ENCODE data around the gene OR1A2.
A peak's percentile ranks its signal among the peaks of the same experiment; 100 is the strongest.

OR1A2 gene, protein sequence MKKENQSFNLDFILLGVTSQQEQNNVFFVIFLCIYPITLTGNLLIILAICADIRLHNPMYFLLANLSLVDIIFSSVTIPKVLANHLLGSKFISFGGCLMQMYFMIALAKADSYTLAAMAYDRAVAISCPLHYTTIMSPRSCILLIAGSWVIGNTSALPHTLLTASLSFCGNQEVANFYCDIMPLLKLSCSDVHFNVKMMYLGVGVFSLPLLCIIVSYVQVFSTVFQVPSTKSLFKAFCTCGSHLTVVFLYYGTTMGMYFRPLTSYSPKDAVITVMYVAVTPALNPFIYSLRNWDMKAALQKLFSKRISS

DNA sequence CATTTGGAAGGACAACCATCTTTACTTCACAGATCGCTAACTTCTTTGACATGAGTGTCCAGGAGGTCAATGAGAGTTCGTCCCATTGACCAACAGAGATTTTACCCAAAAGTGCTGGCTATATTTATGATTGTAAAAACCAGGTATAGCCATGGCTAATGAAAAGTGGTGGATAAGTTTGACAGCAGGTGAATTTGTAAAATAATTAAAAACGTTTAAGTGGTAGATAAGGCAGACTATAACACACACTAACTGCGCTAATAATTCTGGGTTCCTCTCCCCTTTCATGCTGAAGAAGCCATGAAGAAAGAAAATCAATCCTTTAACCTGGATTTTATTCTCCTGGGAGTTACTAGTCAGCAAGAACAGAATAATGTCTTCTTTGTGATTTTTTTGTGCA is at the start of gene OR1A2:
TSS of gene OR1A2 (plus strand) at position 301 of the 400 bp plus-strand sequence. CDS start at position 301, 0 bp downstream.
- no peak for DNase-seq (ENCODE audit: low spot score)
- TF ChIP-seq, protein P1, sequence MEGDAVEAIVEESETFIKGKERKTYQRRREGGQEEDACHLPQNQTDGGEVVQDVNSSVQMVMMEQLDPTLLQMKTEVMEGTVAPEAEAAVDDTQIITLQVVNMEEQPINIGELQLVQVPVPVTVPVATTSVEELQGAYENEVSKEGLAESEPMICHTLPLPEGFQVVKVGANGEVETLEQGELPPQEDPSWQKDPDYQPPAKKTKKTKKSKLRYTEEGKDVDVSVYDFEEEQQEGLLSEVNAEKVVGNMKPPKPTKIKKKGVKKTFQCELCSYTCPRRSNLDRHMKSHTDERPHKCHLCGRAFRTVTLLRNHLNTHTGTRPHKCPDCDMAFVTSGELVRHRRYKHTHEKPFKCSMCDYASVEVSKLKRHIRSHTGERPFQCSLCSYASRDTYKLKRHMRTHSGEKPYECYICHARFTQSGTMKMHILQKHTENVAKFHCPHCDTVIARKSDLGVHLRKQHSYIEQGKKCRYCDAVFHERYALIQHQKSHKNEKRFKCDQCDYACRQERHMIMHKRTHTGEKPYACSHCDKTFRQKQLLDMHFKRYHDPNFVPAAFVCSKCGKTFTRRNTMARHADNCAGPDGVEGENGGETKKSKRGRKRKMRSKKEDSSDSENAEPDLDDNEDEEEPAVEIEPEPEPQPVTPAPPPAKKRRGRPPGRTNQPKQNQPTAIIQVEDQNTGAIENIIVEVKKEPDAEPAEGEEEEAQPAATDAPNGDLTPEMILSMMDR (IDR thresholded peaks at IDR 0.05; ENCODE audit: borderline replicate concordance, control extremely low read depth, extremely low read depth, insufficient read depth, missing control alignments) = no peak
- in situ Hi-C loops (cut with MboI; ENCODE audit: low sequenced_read_pairs, unreplicated experiment) = no loop called here

DNA sequence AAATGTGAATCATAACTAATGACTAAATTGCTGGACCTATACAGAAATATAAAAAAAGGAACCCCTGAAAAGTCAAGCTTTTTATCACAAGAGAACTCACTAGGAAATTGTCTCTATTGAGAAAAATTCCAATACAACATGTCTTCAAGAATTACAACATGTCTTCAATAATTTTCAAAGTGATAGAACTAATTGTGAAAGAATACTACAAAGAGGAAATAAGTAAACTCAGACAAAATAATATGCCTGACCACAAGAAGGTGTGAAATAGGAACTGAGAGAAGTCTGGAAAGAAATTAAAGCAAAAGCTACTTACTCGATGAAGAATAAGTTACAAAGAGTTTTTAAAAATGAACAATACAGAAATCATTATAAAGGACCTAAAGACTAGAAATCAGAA is 40.1 kb upstream of the OR1A2 start:
- TF ChIP-seq, protein P1 (IDR thresholded peaks at IDR 0.05; ENCODE audit: borderline replicate concordance, control extremely low read depth, extremely low read depth, insufficient read depth, missing control alignments) = no peak
- in situ Hi-C loops (cut with MboI; ENCODE audit: low sequenced_read_pairs, unreplicated experiment) = no loop called here
- no peak for DNase-seq (ENCODE audit: low spot score)

DNA sequence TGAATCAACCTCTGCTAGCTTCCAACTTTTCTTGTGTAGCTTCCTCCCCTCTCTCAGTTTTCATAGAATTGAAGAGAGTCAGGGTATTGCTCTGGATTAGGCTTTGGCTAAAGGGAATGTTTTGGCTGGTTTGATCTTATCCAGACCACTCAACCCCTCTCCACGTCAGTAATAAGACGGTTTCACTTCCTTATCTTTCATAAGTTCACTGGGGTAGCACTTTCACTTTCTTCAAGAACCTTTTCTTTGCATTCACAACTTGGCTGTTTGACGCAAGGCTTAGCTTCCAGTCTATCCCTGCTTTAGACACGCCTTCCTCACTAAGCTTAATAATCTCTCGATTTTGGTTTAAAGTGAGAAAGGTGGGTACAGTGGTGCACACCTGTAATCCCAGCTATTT is 29.7 kb upstream of the OR1A2 start:
- in situ Hi-C loops (cut with MboI; ENCODE audit: low sequenced_read_pairs, unreplicated experiment) = no loop called here
- TF ChIP-seq, protein P1 (IDR thresholded peaks at IDR 0.05; ENCODE audit: borderline replicate concordance, control extremely low read depth, extremely low read depth, insufficient read depth, missing control alignments) = no peak
- DNase-seq (ENCODE audit: low spot score) = peak; percentile 32

DNA sequence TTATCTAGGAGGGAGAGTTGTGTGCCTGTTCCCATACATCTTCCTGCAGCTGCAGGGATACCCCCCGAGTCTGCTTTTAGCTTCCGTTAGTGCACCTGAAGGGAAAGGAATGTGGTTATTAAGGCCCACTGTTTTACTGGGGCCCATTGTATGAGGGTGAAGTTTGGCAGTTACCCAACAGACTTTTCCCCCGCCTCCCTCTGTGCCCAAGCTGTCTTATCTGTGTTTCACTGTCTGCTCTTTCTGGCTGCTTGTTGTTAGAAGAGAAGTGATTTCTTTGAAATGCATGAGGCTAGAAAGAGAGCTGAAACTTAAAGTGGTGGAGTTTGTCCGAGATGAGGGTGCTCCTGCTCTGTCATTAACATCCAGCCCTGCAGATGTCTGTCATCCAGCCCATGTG is 7.4 kb upstream of the OR1A2 start:
- in situ Hi-C loops (cut with MboI; ENCODE audit: low sequenced_read_pairs, unreplicated experiment) = no loop called here
- TF ChIP-seq, protein P1 (IDR thresholded peaks at IDR 0.05; ENCODE audit: borderline replicate concordance, control extremely low read depth, extremely low read depth, insufficient read depth, missing control alignments) = no peak
- DNase-seq (ENCODE audit: low spot score) = no peak

DNA sequence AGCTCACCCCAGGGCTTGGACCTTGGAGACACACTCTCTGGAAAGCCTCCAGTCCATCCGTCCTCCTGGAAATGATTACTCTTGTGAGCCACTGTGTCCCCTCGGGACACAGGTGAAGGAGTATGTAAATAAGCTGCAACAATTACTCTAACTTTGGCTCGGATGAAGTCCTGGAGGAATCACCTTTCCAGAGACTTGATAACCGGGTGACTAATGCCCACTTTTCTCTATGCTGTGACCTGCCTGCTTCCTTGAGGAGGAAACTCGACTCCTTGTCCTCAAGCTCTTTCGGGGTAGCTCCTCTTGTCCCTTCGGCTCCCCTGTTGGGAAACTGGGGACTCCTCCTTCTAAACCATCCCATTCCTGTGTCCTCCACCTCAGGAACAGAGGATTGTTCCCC is 10.0 kb downstream of the OR1A2 start, which contains the start of gene OR1A1:
TSS of gene OR1A1 (plus strand) at position 301 of the 400 bp plus-strand sequence. CDS start 7,954 bp downstream, outside the sequence.
- TF ChIP-seq, protein P1 (IDR thresholded peaks at IDR 0.05; ENCODE audit: borderline replicate concordance, control extremely low read depth, extremely low read depth, insufficient read depth, missing control alignments) = no peak
- in situ Hi-C loops (cut with MboI; ENCODE audit: low sequenced_read_pairs, unreplicated experiment) = no loop called here
- DNase-seq (ENCODE audit: low spot score) = no peak

DNA sequence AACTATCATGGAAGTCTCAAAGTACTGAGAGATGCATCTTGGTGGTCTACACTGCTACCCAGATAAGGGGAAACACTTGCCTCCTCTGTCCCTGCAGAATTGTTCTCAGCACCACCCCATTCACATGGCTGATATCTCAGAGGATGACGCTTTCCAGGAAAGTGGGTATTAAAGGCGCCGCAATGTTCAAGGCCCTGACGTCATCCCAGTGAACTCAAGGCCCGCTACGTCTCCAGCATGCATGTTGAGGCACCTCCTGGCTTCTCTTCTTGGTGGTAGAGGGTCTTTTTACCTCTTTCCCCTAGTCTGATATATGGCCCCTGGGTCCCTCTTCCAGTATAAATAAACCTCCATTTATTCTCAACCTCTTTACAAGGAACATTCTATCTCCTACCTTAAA is 11.2 kb downstream of the OR1A2 start:
- in situ Hi-C loops (cut with MboI; ENCODE audit: low sequenced_read_pairs, unreplicated experiment) = no loop called here
- TF ChIP-seq, protein P1 (IDR thresholded peaks at IDR 0.05; ENCODE audit: borderline replicate concordance, control extremely low read depth, extremely low read depth, insufficient read depth, missing control alignments) = no peak
- no peak for DNase-seq (ENCODE audit: low spot score)
